CD14-positive monocyte (primary cell): Measurements from ENCODE around the gene LZTS2. TPM values are rescaled to one million over a fixed set of nuclear protein-coding genes. Genes with fewer than 3 reads are reported as not detected.

ENCODE experiments used
- DNase-seq, 3 donors: peaks; one replicate each; pipeline ENCODE4 v3.0.0-alpha.2; 2011 to 2022
- H2AFZ ChIP-seq: 2 replicates; pipeline ENCODE4 v1.6.0; 2012; ENCODE audit warnings: mild to moderate bottlenecking, low read depth, low read length, inconsistent platforms; ENCODE audit not compliant: insufficient read depth, poor library complexity, severe bottlenecking
- H3K27ac ChIP-seq, 2 donors: 1 replicate in 1 of 2; 2 replicates in 1 of 2; pipeline ENCODE4 v1.5.1; 2012 to 2013; ENCODE audit warnings: low read length in 2 of 2, control low read depth in 1 of 2, inconsistent platforms in 1 of 2, low read depth in 1 of 2, mild to moderate bottlenecking in 1 of 2
- H3K27me3 ChIP-seq, 2 donors: one replicate each; pipeline versions ENCODE4 v1.6.0 to v1.6.1; 2011 to 2013; ENCODE audit warnings: low read length in 2 of 2; ENCODE audit not compliant: control insufficient read depth in 2 of 2, insufficient read depth in 2 of 2
- H3K36me3 ChIP-seq, 2 donors: replicated peaks in 1 of 2; 1 replicate in 1 of 2; 2 replicates in 1 of 2; pipeline versions ENCODE4 v1.5.1 to v1.6.1; 2012 to 2013; ENCODE audit warnings: low read length in 2 of 2, control low read depth in 1 of 2, inconsistent platforms in 1 of 2, mild to moderate bottlenecking in 1 of 2; ENCODE audit not compliant: insufficient read depth in 2 of 2, control insufficient read depth in 1 of 2
- H3K4me1 ChIP-seq, 2 donors: 1 replicate in 1 of 2; 2 replicates in 1 of 2; pipeline versions ENCODE4 v1.5.1 to v1.6.1; 2012 to 2013; ENCODE audit warnings: low read length in 2 of 2, control low read depth in 1 of 2, inconsistent platforms in 1 of 2, mild to moderate bottlenecking in 1 of 2, moderate library complexity in 1 of 2; ENCODE audit not compliant: insufficient read depth in 2 of 2, control insufficient read depth in 1 of 2
- H3K4me2 ChIP-seq: replicated peaks from 2 replicates; pipeline ENCODE3; 2012; ENCODE audit warnings: low read length, moderate library complexity, mild to moderate bottlenecking; ENCODE audit not compliant: poor library complexity, severe bottlenecking; ENCODE audit errors: extremely low read depth
- H3K4me3 ChIP-seq, 3 experiments: fragments of 200-600 bp in 1 of 3; sonication (generic) in 1 of 3; replicated peaks in 1 of 3; 1 replicate in 2 of 3; 2 replicates in 1 of 3; pipeline ENCODE4 v1.5.1; 2011 to 2013; ENCODE audit warnings: low read length in 3 of 3, mild to moderate bottlenecking in 3 of 3, control low read depth in 2 of 3, low read depth in 2 of 3, inconsistent platforms in 1 of 3, moderate library complexity in 1 of 3
- H3K79me2 ChIP-seq: 2 replicates; pipeline ENCODE4 v1.6.0; 2012; ENCODE audit warnings: mild to moderate bottlenecking, control low read depth, inconsistent platforms, low read length, moderate library complexity; ENCODE audit not compliant: insufficient read depth
- H3K9ac ChIP-seq: 2 replicates; pipeline ENCODE4 v1.6.0; 2017; ENCODE audit warnings: low read length, mild to moderate bottlenecking; ENCODE audit not compliant: insufficient read depth, poor library complexity, severe bottlenecking
- H3K9me3 ChIP-seq, 2 donors: replicated peaks in 1 of 2; 1 replicate in 1 of 2; 2 replicates in 1 of 2; pipeline versions ENCODE4 v1.5.1 to v1.6.1; 2012 to 2013; ENCODE audit warnings: low read length in 2 of 2, control low read depth in 1 of 2; ENCODE audit not compliant: control insufficient read depth in 1 of 2, insufficient read depth in 1 of 2
- H4K20me1 ChIP-seq: 2 replicates; pipeline ENCODE4 v1.6.0; 2012; ENCODE audit warnings: mild to moderate bottlenecking, low read length, control low read depth, moderate library complexity; ENCODE audit not compliant: insufficient read depth
- H3K27ac Mint-ChIP-seq, 7 donors: one replicate each; pipeline ENCODE4 v1.8.0; 2020; ENCODE audit warnings: mild to moderate bottlenecking in 7 of 7, mixed read lengths in 7 of 7, moderate library complexity in 6 of 7, inconsistent platforms in 2 of 7
- H3K27me3 Mint-ChIP-seq, 3 donors: one replicate each; pipeline ENCODE4 v1.8.0; 2021 to 2022; ENCODE audit warnings: low read depth in 3 of 3, mild to moderate bottlenecking in 3 of 3, mixed read lengths in 3 of 3, moderate library complexity in 3 of 3, inconsistent platforms in 1 of 3
- H3K36me3 Mint-ChIP-seq, 2 donors: one replicate each; pipeline ENCODE4 v1.8.0; 2020; ENCODE audit warnings: mixed read lengths in 2 of 2, inconsistent platforms in 1 of 2, mild to moderate bottlenecking in 1 of 2
- H3K4me1 Mint-ChIP-seq: one replicate; pipeline ENCODE4 v1.8.0; 2020; ENCODE audit warnings: mild to moderate bottlenecking, mixed read lengths
- H3K4me3 Mint-ChIP-seq, 2 donors: one replicate each; pipeline ENCODE4 v1.8.0; 2020; ENCODE audit warnings: mild to moderate bottlenecking in 2 of 2, mixed read lengths in 2 of 2, moderate library complexity in 1 of 2
- H3K9me3 Mint-ChIP-seq, 7 donors: one replicate each; pipeline ENCODE4 v1.8.0; 2020 to 2022; ENCODE audit warnings: mixed read lengths in 7 of 7, mild to moderate bottlenecking in 6 of 7, moderate library complexity in 6 of 7, inconsistent platforms in 2 of 7
- WGBS: methylation state at CpG from one replicate; pipeline ENCODE4 v1.1.5; 2013; ENCODE audit warnings: missing lambda C conversion rate; ENCODE audit not compliant: insufficient coverage; 5-methylcytosine and 5-hydroxymethylcytosine counted together
- intact Hi-C, 2 donors: fragments of 100-400 bp; cut with micrococcal nuclease; formaldehyde crosslinking; loops; one replicate each; pipeline versions ENCODE4 v1.15.0 to v1.15.1; 2023
- polyA plus RNA-seq, 3 donors: library from polyadenylated mRNA; depleted of rRNA in 1 of 3; unstranded in 2 of 3; stranded (reverse) in 1 of 3; fragments of 300-500 nt in 2 of 3; fragments of >200 nt in 1 of 3; fragmentation: Illumina TruSeq in 2 of 3; gene quantifications; 1 replicate in 2 of 3; 2 replicates in 1 of 3; pipeline ENCODE4 v1.2.3, GENCODE V29; 2012 to 2021
- TF ChIP-seq, protein P1 (sequence below): fragments of 200-600 bp; IDR thresholded peaks from one replicate; pipeline ENCODE4 v1.8.0; 2022; ENCODE audit warnings: antibody characterized with exemption, mild to moderate bottlenecking

Gene LZTS2
- polyA plus RNA-seq, 3 donors: 2.8 to 9.2 (median 3.3) TPM

DNA sequence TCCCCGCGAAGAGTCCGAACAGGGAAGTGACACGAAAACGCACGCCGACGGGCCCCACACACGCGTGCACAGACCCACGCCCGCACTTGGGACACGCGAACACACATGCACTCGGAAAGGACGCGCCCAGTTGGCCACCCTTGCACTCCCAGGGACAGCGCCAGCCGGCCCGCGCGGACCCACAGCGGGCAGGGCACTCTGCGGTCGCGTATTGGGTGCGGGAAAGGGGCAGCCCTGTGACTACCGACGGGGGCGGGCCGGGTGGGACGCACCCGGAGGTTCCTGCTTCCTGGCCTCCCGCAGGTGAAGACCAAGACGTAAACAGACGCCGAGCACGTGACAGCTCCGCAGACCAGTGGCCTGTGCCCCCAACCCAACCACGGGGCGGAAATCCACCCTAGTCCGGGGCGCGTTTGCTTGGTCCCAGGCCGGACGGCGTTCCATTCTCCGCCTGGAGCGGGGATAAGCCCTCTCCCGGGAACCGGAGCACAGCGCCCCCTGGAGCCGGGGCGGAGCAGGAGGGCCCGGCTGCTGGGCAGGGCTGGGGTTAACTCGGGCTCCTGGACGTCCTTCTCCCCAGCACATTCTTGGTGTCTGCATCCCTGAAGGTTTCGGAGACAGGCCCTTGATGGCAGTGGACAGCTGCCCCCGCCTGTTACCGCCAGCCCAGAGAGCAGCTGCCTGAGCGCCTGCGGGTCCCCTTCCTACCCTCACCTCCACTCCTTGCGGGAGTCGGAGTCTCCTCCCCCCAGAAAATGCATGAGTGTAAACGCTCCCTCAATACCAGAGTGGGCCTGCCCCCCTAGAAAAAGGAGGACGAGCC, 2.0 kb upstream of the LZTS2 start:
- H4K20me1 ChIP-seq: no peaks in the 10 kb centered on the region
- peak overlapping the region; percentile 74 to 92 (median 88) for H3K4me3 ChIP-seq
- no peaks in the 10 kb centered on the region for H3K9me3 ChIP-seq
- H3K27me3 ChIP-seq: no peaks in the 10 kb centered on the region
- peaks cover 3 to 9% of the 10 kb centered on the region in 2 donors for H3K36me3 ChIP-seq
- H3K27me3 Mint-ChIP-seq: peaks cover 0 to 5% (median 4%) of the 10 kb centered on the region in 3 donors
- peak overlapping the region; percentile 85 for H3K4me2 ChIP-seq
- peak overlapping the region; percentile 95 to 98 for H3K4me3 Mint-ChIP-seq
- intact Hi-C loops: no loop called here
- peaks cover 5% of the 10 kb centered on the region for H3K79me2 ChIP-seq
- TF ChIP-seq, protein P1, sequence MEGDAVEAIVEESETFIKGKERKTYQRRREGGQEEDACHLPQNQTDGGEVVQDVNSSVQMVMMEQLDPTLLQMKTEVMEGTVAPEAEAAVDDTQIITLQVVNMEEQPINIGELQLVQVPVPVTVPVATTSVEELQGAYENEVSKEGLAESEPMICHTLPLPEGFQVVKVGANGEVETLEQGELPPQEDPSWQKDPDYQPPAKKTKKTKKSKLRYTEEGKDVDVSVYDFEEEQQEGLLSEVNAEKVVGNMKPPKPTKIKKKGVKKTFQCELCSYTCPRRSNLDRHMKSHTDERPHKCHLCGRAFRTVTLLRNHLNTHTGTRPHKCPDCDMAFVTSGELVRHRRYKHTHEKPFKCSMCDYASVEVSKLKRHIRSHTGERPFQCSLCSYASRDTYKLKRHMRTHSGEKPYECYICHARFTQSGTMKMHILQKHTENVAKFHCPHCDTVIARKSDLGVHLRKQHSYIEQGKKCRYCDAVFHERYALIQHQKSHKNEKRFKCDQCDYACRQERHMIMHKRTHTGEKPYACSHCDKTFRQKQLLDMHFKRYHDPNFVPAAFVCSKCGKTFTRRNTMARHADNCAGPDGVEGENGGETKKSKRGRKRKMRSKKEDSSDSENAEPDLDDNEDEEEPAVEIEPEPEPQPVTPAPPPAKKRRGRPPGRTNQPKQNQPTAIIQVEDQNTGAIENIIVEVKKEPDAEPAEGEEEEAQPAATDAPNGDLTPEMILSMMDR: peak; percentile 97
- H3K4me1 Mint-ChIP-seq: peaks cover 39% of the 10 kb centered on the region
- peaks cover 13 to 14% of the 10 kb centered on the region in 2 donors for H3K36me3 Mint-ChIP-seq
- peak overlapping the region in 1 of 2 donors; percentile 48 for H3K27ac ChIP-seq
- H2AFZ ChIP-seq: peak overlapping the region; percentile 94
- H3K9me3 Mint-ChIP-seq: no peaks in the 10 kb centered on the region
- peak; percentile 49 to 64 (median 55) for DNase-seq
- peak overlapping the region; percentile 86 for H3K9ac ChIP-seq
- under 1% methylated on average over 49 of the region's 66 CpGs for WGBS
- peak overlapping the region; percentile 50 to 83 (median 74) for H3K27ac Mint-ChIP-seq
- peaks cover 35 to 52% of the 10 kb centered on the region in 2 donors for H3K4me1 ChIP-seq

DNA sequence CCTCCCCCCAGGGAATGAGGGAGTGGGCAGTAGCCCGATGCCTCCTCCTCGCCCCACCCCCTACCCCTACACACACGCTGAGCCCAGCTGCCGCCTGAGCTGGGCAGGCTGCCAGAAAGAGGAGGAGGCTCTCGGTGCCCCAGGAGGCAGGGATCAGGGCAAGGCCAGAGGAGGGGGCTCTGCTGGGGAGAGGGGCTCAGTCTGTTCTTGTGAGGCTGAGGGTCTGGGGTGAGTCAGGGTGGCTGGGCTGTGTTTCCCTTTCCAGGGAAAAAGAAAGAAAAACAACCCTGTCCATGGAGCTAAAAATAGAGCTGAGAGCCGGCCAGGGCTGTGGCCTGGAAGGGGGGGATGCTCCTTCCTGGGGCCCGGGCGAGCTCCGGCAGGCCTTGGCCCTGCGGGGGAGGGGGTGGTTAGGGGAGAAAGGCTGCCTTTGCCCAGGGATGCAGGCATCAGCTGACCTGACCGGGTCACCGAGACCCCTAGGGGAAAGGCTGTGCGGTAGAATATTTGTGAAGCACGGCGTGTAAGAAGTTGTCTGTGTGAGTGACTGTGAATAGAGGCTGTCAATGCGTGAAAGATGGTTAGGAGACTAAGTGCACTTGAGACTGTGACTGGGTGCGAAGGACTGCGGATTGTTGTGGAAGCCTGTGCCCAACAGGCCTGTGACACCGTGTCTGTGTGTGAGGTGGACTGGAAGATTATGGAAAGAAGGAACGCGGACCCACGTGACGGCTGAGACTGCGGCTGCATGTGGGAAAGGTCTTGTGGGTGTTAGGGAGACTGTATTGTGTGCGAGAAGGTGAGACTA, 1.2 kb upstream of the LZTS2 start:
- Mint-ChIP-seq H3K27ac (peak overlapping the region in 6 of 7 donors; percentile 50 to 90 (median 78)), H3K4me3 (peak overlapping the region; percentile 95 to 98), H3K4me1 (peaks cover 39% of the 10 kb centered on the region), H3K36me3 (peaks cover 5 to 9% of the 10 kb centered on the region in 2 donors), H3K9me3 (no peaks in the 10 kb centered on the region), H3K27me3 (peaks cover 0 to 5% (median 4%) of the 10 kb centered on the region in 3 donors)
- H3K4me1 ChIP-seq: peaks cover 35 to 52% of the 10 kb centered on the region in 2 donors
- TF ChIP-seq, protein P1: no peak
- H3K4me3 ChIP-seq: peak overlapping the region; percentile 74 to 92 (median 88)
- under 1% methylated on average over 21 of the region's 25 CpGs for WGBS
- H3K9me3 ChIP-seq: no peaks in the 10 kb centered on the region
- H3K79me2 ChIP-seq: peaks cover 5% of the 10 kb centered on the region
- peak; percentile 23 to 36 (median 30) for DNase-seq
- H3K4me2 ChIP-seq: peak overlapping the region; percentile 85
- H4K20me1 ChIP-seq: no peaks in the 10 kb centered on the region
- H3K27me3 ChIP-seq: no peaks in the 10 kb centered on the region
- intact Hi-C loops: no loop called here
- peak overlapping the region; percentile 10 to 40 for H3K27ac ChIP-seq
- H3K9ac ChIP-seq: peak overlapping the region; percentile 86
- H3K36me3 ChIP-seq: peaks cover under 1 to 4% of the 10 kb centered on the region in 2 donors
- H2AFZ ChIP-seq: peak overlapping the region; percentile 94
